GM15510 (cell line): ENCODE data around the gene CMTM7.

ENCODE experiments used
- POLR2A ChIP-seq: IDR thresholded peaks from 3 replicates; pipeline ENCODE4 v1.6.1; 2011; ENCODE audit warnings: borderline replicate concordance; ENCODE audit not compliant: insufficient read length; ENCODE audit errors: extremely low read depth

The CMTM7 gene

GRCh38 chr3:32483772-32484171, 92.1 kb downstream of the CMTM7 start:
- no peak for TF ChIP-seq POLR2A

DNA sequence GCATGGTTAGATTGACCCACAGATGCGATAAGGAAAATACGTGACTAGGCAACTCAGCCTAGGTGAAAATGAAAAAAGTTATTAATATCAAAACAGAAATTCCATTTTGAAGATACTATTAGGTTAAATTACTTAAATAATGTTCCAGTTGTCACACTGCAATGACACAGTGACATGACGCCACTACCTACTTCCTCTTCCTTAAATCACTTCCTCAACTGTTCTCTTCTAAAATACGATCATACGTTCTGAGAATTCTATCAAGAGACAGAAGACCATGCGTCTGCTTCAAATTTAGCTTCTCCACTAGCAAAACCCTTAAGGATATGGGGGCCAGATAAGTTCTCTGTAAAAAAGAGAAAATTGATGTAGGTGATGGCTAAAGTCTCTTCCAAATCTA, 92.8 kb downstream of the CMTM7 start:
- no peak for TF ChIP-seq POLR2A

DNA sequence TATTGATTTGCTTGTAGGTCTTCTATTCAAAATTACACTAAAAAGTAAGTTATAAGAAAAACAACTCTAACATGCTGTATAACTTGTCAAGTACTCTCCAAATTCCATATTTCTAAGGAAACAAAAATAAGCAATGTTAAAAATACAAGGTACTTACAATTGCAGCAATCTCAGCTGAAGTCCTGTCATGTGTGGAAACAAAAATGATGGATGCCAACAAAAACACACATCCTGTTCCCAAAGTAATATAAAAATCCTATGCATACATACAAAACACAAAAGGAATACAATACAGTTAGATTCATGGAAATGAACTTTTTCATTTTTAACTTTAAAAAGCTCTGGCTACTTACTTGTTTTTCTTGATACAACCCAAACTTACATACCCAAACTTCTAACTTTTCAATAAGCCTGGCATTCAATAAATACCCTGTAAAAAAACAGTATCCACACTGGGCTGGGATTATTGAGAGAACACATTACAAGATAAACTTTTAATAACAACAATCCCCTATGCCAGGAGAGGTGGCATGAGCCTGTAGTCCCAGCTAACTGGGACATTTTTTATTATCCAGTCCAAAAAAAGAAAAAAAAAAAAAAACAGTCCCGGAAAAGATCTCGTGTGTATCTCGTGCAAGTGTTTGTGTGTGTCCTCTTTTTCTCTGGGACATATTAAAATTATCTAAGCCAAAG, 96.3 kb downstream of the CMTM7 start:
- TF ChIP-seq POLR2A, result no peak

DNA sequence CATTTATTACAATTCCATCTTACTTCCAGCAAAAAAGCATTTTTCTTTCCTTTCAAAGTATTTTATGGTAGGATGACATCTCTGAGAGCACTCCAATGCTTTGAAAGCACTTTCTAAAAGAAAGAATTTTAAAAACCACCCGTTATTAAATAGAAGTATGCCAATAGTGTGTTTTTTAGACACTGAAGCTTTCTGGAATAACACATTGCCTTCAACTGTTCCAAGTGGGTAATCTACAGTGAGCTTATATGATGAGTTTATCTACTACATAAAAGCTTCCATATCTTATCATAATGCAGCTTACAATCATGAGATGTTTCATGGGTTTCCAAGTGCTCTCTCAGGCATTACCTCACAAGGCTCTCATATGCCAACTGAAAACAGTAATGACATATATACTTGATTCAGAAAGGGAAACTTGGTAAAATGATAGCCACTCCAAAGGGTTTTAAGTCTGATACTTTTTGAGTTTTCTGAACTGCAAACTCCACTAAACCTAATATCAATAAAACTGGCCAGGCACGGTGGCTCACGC, 96.9 kb downstream of the CMTM7 start:
- no peak for TF ChIP-seq POLR2A

DNA sequence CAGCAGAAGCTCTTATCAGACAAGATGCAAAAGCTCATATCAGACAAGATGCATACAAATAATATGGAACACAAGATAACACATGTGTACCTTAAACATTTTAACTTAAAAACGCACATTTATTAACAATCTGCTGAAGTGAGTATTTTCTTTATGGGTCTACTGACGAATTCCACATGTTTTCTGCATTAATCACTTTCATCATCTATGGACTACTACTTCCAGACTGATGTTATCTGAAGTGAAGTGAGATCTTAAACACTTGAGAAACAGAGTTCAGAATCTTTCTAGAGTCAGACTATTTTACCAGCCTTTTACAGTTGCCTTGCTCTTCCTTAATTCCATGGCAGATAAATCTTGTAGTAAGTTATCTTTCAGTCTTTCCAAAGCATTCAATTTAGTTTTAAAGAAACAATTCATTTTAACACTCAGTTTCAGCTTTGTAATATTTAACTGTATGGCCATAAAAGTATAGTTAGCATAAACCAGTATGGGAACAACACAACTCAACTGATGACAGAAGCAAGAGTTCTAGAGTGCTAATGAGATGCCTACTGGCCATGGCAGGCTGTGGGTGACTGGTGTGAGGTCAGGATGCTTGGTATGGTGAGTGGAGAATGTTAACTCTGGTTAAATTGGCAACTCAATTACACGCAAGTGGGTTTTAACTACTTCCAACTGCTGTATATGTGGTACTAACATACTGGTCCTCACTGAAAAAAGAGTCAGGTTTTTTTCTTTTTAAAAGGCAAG, 101.2 kb downstream of the CMTM7 start:
- TF ChIP-seq POLR2A, result no peak

DNA sequence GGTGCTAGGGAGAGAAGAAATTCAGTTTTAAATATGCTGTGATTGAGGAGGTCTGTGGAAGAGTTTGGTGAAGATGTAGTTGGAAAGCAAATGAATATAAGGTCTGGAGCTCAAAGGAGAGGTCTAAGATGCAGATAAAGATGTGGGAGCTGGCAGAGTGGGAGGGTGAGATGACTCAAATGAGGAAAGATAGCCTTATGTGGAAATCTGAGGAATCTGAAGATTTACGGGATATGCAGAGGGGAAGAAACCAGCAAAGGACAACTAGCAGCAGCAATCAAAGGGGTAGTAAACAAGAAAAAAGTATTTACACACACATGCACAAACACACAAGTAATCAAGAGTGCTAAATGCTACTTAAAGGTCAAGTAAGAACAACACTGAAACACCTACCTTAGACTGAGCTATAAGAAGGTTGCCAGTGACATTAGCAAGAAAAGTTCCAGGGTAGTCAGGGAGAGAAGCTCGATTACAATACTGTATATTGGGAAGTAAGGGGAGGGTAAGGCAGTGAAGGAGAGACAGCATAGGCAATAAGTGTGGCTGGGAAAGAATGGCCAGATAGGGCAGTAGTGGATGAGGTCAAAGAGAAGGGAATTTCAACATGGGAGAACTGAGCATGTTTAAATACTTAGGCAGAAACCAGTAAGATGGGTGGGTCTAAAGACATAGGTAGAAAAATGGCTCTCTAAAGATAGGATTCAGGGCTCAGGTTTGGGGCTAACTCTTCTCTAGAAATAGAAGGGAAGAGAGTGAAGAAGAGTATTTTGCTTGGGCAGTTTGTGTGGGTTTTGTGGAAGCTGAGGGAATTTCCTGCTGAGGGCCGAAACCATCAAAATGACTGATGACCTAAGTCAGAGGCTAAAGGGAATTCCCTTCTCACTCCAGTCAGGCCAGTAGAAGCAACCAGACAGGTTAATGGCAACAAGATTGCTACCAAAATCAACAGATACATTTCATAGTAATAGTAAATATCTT, 102.1 kb downstream of the CMTM7 start:
- TF ChIP-seq POLR2A, result no peak

GRCh38 chr3:32495085-32495484, 103.4 kb downstream of the CMTM7 start:
- no peak for TF ChIP-seq POLR2A

DNA sequence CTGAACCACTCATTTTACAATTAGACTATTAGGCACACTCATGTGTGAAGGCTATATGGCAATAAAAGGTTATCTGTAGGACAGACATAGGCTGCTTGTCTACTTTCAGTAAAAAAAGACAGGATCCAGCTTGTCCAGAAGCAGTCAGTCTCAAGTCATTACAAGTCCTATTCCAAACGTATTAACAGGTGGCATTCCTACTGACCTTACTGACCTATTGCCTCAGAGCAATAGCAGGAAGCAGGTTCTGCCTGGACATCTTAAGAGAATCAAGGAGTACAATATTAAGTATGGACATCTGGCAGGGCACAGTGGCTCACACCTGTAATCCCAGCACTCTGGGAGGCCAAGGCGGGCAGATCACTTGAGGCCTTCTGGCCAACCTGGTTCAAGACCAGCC, 104.0 kb downstream of the CMTM7 start:
- TF ChIP-seq POLR2A, result no peak

GRCh38 chr3:32498252-32498651, 106.6 kb downstream of the CMTM7 start:
- no peak for TF ChIP-seq POLR2A

GRCh38 chr3:32498992-32499391, 107.3 kb downstream of the CMTM7 start:
- no peak for TF ChIP-seq POLR2A

DNA sequence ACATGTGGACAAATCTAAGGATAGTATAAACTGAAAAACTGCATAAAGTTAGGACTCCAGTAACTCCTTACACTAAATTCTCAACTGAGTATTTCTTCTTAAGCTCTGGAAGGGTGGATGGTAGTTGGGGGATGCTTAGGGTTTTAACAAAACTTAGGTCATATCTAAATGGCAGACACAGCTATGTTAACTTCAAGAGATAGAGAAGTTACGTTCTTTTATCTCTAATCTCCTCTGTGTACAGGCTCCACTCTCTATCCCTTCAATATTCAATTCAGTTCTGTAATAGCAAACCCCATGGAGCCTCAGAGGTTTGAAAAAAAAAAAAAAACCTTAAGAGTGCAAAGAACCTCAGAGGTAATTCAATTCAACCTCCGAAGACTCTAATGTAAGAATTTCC, 107.9 kb downstream of the CMTM7 start:
- TF ChIP-seq POLR2A, result no peak

- no peak for TF ChIP-seq POLR2A
These were observed 108.6 kb downstream of the CMTM7 start for GRCh38 chr3:32500231-32500630.

GRCh38 chr3:32500880-32501782, 109.5 kb downstream of the CMTM7 start:
- TF ChIP-seq POLR2A, result no peak

GRCh38 chr3:32501783-32502117, 110.1 kb downstream of the CMTM7 start:
- no peak for TF ChIP-seq POLR2A
